ENCODE results near the gene NTSR1.
A peak's percentile ranks its signal among the peaks of the same experiment; 100 is the strongest.

The NTSR1 gene

GRCh38 chr20:62773845-62774714, 65.4 kb downstream of the NTSR1 start:
- DNase-seq, result no peak

GRCh38 chr20:62774762-62775161, 66.1 kb downstream of the NTSR1 start:
- no peak for DNase-seq

- DNase-seq, result no peak
These were observed 66.6 kb downstream of the NTSR1 start for GRCh38 chr20:62775206-62775605.

- DNase-seq, result no peak
These were observed 67.5 kb downstream of the NTSR1 start for GRCh38 chr20:62776035-62776691.

- no peak for DNase-seq
These were observed 68.3 kb downstream of the NTSR1 start for GRCh38 chr20:62776692-62777527.

GRCh38 chr20:62777528-62777830, 68.8 kb downstream of the NTSR1 start:
- DNase-seq, result no peak

GRCh38 chr20:62778058-62778457, 69.4 kb downstream of the NTSR1 start:
- DNase-seq, result no peak

- DNase-seq, result no peak
These were observed 70.2 kb downstream of the NTSR1 start for GRCh38 chr20:62778601-62779416.

GRCh38 chr20:62779417-62779685, 70.7 kb downstream of the NTSR1 start:
- DNase-seq, result no peak

GRCh38 chr20:62780204-62780603, 71.6 kb downstream of the NTSR1 start:
- no peak for DNase-seq

GRCh38 chr20:62780696-62781095, 72.1 kb downstream of the NTSR1 start:
- DNase-seq, result no peak

GRCh38 chr20:62782149-62782892, 73.7 kb downstream of the NTSR1 start:
- DNase-seq, result peak in 1 of 2 experiments; percentile 51

- DNase-seq, result no peak
These were observed 74.2 kb downstream of the NTSR1 start for GRCh38 chr20:62782893-62783278.

GRCh38 chr20:62784497-62784896, 75.9 kb downstream of the NTSR1 start:
- no peak for DNase-seq

- DNase-seq, result no peak
These were observed 76.8 kb downstream of the NTSR1 start for GRCh38 chr20:62785393-62785792.

- DNase-seq, result peak in 1 of 2 experiments; percentile 32
These were observed 77.5 kb downstream of the NTSR1 start for GRCh38 chr20:62786157-62786556.

GRCh38 chr20:62787321-62787720, 78.7 kb downstream of the NTSR1 start:
- no peak for DNase-seq

GRCh38 chr20:62787866-62788265, 79.2 kb downstream of the NTSR1 start:
- DNase-seq, result no peak

- DNase-seq, result no peak
These were observed 80.0 kb downstream of the NTSR1 start for GRCh38 chr20:62788607-62789006.

- no peak for DNase-seq
These were observed 81.4 kb downstream of the NTSR1 start for GRCh38 chr20:62790075-62790474.

GRCh38 chr20:62791301-62792181, 82.9 kb downstream of the NTSR1 start:
- DNase-seq, result peak; percentile 96 to 97

All from SHP77 (cell line).